Neuronal stem cell (in vitro differentiated cells): ENCODE measurements around the gene CFAP54.

Source experiments
- DNase-seq: peaks from one replicate; pipeline ENCODE4 v3.0.0-alpha.2; 2013; ENCODE audit warnings: low spot score
- H2AFZ ChIP-seq: one replicate; pipeline ENCODE4 v1.6.1; 2013; ENCODE audit warnings: mild to moderate bottlenecking, low read length, inconsistent platforms
- H2AK5ac ChIP-seq: 2 replicates; pipeline ENCODE4 v1.6.1; 2013; ENCODE audit warnings: low read depth, mild to moderate bottlenecking, inconsistent platforms, low read length, moderate library complexity, mixed read lengths
- H2BK120ac ChIP-seq: 2 replicates; pipeline ENCODE4 v1.6.1; 2013; ENCODE audit warnings: low read depth, mild to moderate bottlenecking, inconsistent platforms, low read length, moderate library complexity, mixed read lengths
- H2BK12ac ChIP-seq: one replicate; pipeline ENCODE4 v1.6.1; 2013; ENCODE audit warnings: low read length, inconsistent platforms
- H2BK15ac ChIP-seq: 2 replicates; pipeline ENCODE4 v1.6.1; 2013; ENCODE audit warnings: mild to moderate bottlenecking, low read length, inconsistent platforms, mixed read lengths
- H2BK5ac ChIP-seq: one replicate; pipeline ENCODE4 v1.6.1; 2013; ENCODE audit warnings: inconsistent platforms, mild to moderate bottlenecking, low read length, moderate library complexity
- H3K14ac ChIP-seq: one replicate; pipeline ENCODE4 v1.6.1; 2013; ENCODE audit warnings: low read length, inconsistent platforms
- H3K18ac ChIP-seq: 2 replicates; pipeline ENCODE4 v1.6.1; 2013; ENCODE audit warnings: low read length, inconsistent platforms
- H3K23ac ChIP-seq: 2 replicates; pipeline ENCODE4 v1.6.1; 2013; ENCODE audit warnings: low read depth, mild to moderate bottlenecking, mixed read lengths, low read length, inconsistent platforms; ENCODE audit not compliant: poor library complexity
- H3K27ac ChIP-seq: replicated peaks from 3 replicates; pipeline ENCODE4 v1.5.1; 2013; ENCODE audit warnings: low read length, inconsistent platforms
- H3K27me3 ChIP-seq, 3 experiments: 2 replicates each; pipeline ENCODE4 v1.6.1; 2013; ENCODE audit warnings: low read length in 3 of 3, mild to moderate bottlenecking in 2 of 3, inconsistent platforms in 1 of 3, low read depth in 1 of 3, mixed read lengths in 1 of 3, moderate library complexity in 1 of 3; ENCODE audit not compliant: control insufficient read depth in 3 of 3, insufficient read depth in 3 of 3
- H3K36me3 ChIP-seq, 2 donors: replicated peaks in 1 of 2; 2 replicates each; pipeline ENCODE4 v1.6.1; 2013; ENCODE audit warnings: low read length in 2 of 2; ENCODE audit not compliant: control insufficient read depth in 2 of 2, insufficient read depth in 2 of 2
- H3K4ac ChIP-seq: 2 replicates; pipeline ENCODE4 v1.6.1; 2013; ENCODE audit warnings: inconsistent platforms, mild to moderate bottlenecking, low read length, moderate library complexity
- H3K4me1 ChIP-seq, 2 donors: 1 replicate in 1 of 2; 2 replicates in 1 of 2; pipeline ENCODE4 v1.6.1; 2013; ENCODE audit warnings: low read length in 2 of 2, low read depth in 1 of 2; ENCODE audit not compliant: control insufficient read depth in 2 of 2, insufficient read depth in 1 of 2
- H3K4me2 ChIP-seq: one replicate; pipeline ENCODE4 v1.6.1; 2013; ENCODE audit warnings: mild to moderate bottlenecking, low read length, inconsistent platforms; ENCODE audit not compliant: insufficient read depth, poor library complexity, severe bottlenecking
- H3K4me3 ChIP-seq, 2 donors: 2 replicates each; pipeline ENCODE4 v1.5.1; 2013; ENCODE audit warnings: low read length in 2 of 2, mild to moderate bottlenecking in 2 of 2, inconsistent platforms in 1 of 2, moderate library complexity in 1 of 2
- H3K79me1 ChIP-seq: one replicate; pipeline ENCODE4 v1.6.1; 2013; ENCODE audit warnings: low read depth, mild to moderate bottlenecking, inconsistent platforms, low read length, moderate library complexity
- H3K9ac ChIP-seq: one replicate; pipeline ENCODE4 v1.6.1; 2013; ENCODE audit warnings: mild to moderate bottlenecking, low read depth, low read length, inconsistent platforms; ENCODE audit not compliant: poor library complexity
- H3K9me3 ChIP-seq, 2 donors: replicated peaks in 1 of 2; 2 replicates each; pipeline versions ENCODE3 to v1.6.1; 2013; ENCODE audit warnings: low read length in 2 of 2, mild to moderate bottlenecking in 2 of 2, inconsistent platforms in 1 of 2, low read depth in 1 of 2, mixed read lengths in 1 of 2, moderate library complexity in 1 of 2; ENCODE audit not compliant: control insufficient read depth in 2 of 2, insufficient read depth in 1 of 2
- H4K8ac ChIP-seq: one replicate; pipeline ENCODE4 v1.6.1; 2013; ENCODE audit warnings: low read depth, mild to moderate bottlenecking, inconsistent platforms, low read length, moderate library complexity
- H4K91ac ChIP-seq: one replicate; pipeline ENCODE4 v1.6.1; 2013; ENCODE audit warnings: low read length, low read depth, mild to moderate bottlenecking, inconsistent platforms; ENCODE audit not compliant: poor library complexity
- WGBS, 2 donors: extraction: QIAGEN DNeasy Blood & Tissue Kit; methylation state at CpG; one replicate each; pipeline ENCODE4 v1.1.7; 2013; ENCODE audit warnings: missing lambda C conversion rate in 2 of 2, mixed read lengths in 1 of 2; ENCODE audit not compliant: insufficient read length in 2 of 2, insufficient replicate concordance in 1 of 2; ENCODE audit errors: extremely low coverage in 2 of 2; 5-methylcytosine and 5-hydroxymethylcytosine counted together

CFAP54 gene

DNA sequence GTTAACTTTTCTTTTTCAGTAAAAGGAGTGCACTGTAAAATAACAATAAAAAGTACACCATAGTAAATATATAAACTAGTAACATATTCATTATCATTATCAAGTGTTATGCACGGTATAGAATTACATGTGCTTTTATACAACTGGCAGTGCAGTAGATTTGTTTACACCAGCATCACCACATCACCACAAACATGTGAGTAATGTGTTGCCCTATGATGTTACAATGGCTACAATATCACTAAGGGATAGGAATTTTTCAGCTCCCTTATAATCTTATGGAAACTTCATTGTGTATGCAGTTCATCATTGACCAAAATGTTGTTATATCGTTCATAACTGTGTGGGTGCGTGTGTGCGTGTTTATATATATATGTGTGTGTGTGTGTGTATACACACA is 394.2 kb downstream of the CFAP54 start:
- Histone ChIP-seq H2BK15ac (no peak overlapping the region), H2AFZ (no peak overlapping the region), H3K9ac (no peak overlapping the region), H4K8ac (no peak overlapping the region), H2BK12ac (no peak overlapping the region), H3K18ac (no peak overlapping the region), H3K27me3 (no peaks in the 10 kb centered on the region), H3K4me3 (no peak overlapping the region), H2BK120ac (no peak overlapping the region), H3K36me3 (no peaks in the 10 kb centered on the region), H4K91ac (no peak overlapping the region), H3K4me2 (no peak overlapping the region), H3K4ac (no peak overlapping the region), H2BK5ac (no peak overlapping the region), H3K79me1 (no peaks in the 10 kb centered on the region), H3K27ac (no peak overlapping the region), H2AK5ac (no peak overlapping the region), H3K4me1 (peaks cover 0 to 4% of the 10 kb centered on the region in 2 donors), H3K23ac (no peak overlapping the region), H3K14ac (no peak overlapping the region), H3K9me3 (no peaks in the 10 kb centered on the region)
- WGBS, 2 donors, result no CpG with 5 or more reads among the region's 4 CpGs
- DNase-seq, result no peak

DNA sequence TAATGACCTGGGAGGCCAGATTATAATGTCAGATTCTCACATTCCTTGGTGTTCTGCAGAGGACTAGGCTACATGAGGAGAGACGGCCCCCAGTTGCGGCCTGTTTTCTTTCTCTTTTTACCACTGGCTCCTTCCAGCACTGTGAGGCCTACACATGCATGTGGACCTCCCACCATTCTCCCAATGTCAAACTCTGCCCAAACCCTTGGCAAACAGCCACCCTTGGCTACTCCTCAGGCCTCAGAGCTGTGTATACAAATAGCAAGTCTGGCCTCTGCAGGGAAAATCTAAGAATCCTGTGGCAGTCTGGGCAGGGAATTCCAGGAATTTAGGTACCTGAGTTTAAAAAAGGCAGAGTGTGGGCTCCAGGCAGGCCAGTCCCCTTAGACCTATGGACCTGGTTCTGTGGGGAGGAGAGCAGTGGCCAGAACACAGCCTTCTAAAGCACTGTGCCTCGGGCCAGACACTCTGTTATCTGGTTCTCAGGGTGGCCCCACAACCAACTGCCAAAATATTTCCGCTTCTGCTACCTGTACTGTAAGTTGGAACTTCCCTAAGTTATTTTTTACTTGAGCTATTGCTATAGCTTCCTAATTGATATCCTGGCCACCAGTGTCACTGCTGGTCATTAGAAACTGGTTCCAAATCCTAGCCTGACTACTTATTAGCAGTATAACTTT is 397.8 kb downstream of the CFAP54 start:
- Histone ChIP-seq H3K14ac (no peak overlapping the region), H3K4me2 (no peak overlapping the region), H3K27me3 (no peaks in the 10 kb centered on the region), H3K9me3 (no peaks in the 10 kb centered on the region), H3K36me3 (no peaks in the 10 kb centered on the region), H2AK5ac (no peak overlapping the region), H2BK15ac (no peak overlapping the region), H3K18ac (no peak overlapping the region), H2AFZ (peak overlapping the region; percentile 17), H4K8ac (no peak overlapping the region), H3K27ac (no peak overlapping the region), H4K91ac (no peak overlapping the region), H3K4me3 (no peak overlapping the region), H2BK12ac (no peak overlapping the region), H3K79me1 (no peaks in the 10 kb centered on the region), H3K23ac (no peak overlapping the region), H3K4me1 (peaks cover 0 to 4% of the 10 kb centered on the region in 2 donors), H2BK120ac (no peak overlapping the region), H3K4ac (no peak overlapping the region), H3K9ac (no peak overlapping the region), H2BK5ac (no peak overlapping the region)
- no CpG with 5 or more reads among the region's 4 CpGs for WGBS, 2 donors
- DNase-seq, result no peak

DNA sequence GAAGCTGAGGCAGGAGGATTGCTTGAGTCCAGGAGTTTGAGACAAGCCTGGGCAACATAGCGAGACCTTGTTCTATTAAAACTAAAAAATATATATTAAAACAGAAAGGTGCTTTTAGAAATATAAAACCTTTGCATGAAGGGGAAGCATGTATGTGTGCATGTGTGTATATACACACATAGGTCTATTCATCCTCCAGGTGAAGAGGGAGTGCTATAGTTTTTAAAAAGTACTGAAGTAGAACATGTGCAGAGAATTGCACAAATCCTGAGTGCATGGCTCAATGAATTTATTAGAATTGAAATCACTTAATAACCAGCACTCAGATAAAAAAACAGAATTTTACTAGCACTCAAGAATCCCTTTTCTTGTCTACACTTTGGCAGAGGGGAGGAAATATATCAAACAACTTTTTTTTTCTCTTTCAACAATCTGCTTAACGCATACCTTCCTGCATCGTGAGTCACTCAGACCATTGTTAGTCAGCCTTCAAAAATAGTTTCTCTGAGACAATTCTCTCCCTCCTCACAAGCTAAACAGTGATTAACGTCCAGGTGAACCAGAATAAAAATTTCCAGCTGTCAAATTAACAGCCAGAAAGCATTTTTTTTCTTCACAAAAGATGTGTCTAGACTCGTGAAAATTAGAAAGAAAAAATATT is 400.0 kb downstream of the CFAP54 start:
- Histone ChIP-seq H2BK5ac (no peak overlapping the region), H3K9me3 (no peaks in the 10 kb centered on the region), H2BK120ac (no peak overlapping the region), H3K36me3 (no peaks in the 10 kb centered on the region), H3K4me1 (peaks cover 0 to 4% of the 10 kb centered on the region in 2 donors), H4K91ac (no peak overlapping the region), H3K27ac (no peak overlapping the region), H3K4me2 (no peak overlapping the region), H4K8ac (no peak overlapping the region), H3K14ac (no peak overlapping the region), H3K23ac (no peak overlapping the region), H2AK5ac (no peak overlapping the region), H3K79me1 (no peaks in the 10 kb centered on the region), H2AFZ (peak overlapping the region; percentile 10), H2BK12ac (no peak overlapping the region), H3K18ac (no peak overlapping the region), H3K9ac (no peak overlapping the region), H2BK15ac (no peak overlapping the region), H3K27me3 (no peaks in the 10 kb centered on the region), H3K4ac (no peak overlapping the region), H3K4me3 (no peak overlapping the region)
- WGBS, 2 donors, result no CpG with 5 or more reads among the region's 5 CpGs
- DNase-seq, result no peak

- H3K14ac ChIP-seq, result no peak overlapping the region
- no peak overlapping the region for H2AK5ac ChIP-seq
- H3K23ac ChIP-seq, result no peak overlapping the region
- no peak overlapping the region for H3K4ac ChIP-seq
- no peak overlapping the region for H2BK5ac ChIP-seq
- no peak overlapping the region for H3K18ac ChIP-seq
- no peaks in the 10 kb centered on the region for H3K9me3 ChIP-seq
- no peak overlapping the region for H3K4me2 ChIP-seq
- no peak overlapping the region for H4K8ac ChIP-seq
- no peak overlapping the region for H2AFZ ChIP-seq
- H3K79me1 ChIP-seq, result no peaks in the 10 kb centered on the region
- DNase-seq, result no peak
- H3K4me1 ChIP-seq, result peaks cover 0 to 4% of the 10 kb centered on the region in 2 donors
- no peak overlapping the region for H2BK120ac ChIP-seq
- no peak overlapping the region for H3K27ac ChIP-seq
- no peaks in the 10 kb centered on the region for H3K27me3 ChIP-seq
- no peak overlapping the region for H2BK15ac ChIP-seq
- H3K36me3 ChIP-seq, result no peaks in the 10 kb centered on the region
- H3K9ac ChIP-seq, result no peak overlapping the region
- no CpG with 5 or more reads among the region's 2 CpGs for WGBS, 2 donors
- H2BK12ac ChIP-seq, result no peak overlapping the region
- H3K4me3 ChIP-seq, result no peak overlapping the region
- H4K91ac ChIP-seq, result no peak overlapping the region
Observed at GRCh38 chr12:96890331-96890730, 401.0 kb downstream of the CFAP54 start.
